Peyer's patch (tissue), 4 donors: ENCODE results near the gene WWC1. TPM values are rescaled to one million over a fixed set of nuclear protein-coding genes. Genes with fewer than 3 reads are reported as not detected.

ENCODE experiments used
- DNase-seq, 3 donors: peaks; one replicate each; pipeline ENCODE4 v3.0.0-alpha.2; 2017 to 2019
- H3K27ac ChIP-seq, 4 donors: fragments of 200-600 bp; sonication (generic); one replicate each; pipeline ENCODE4 v1.5.1; 2016 to 2019
- H3K27me3 ChIP-seq, 2 donors: fragments of 200-600 bp; sonication (generic); one replicate each; pipeline ENCODE4 v1.5.1; 2019
- H3K36me3 ChIP-seq, 3 donors: fragments of 200-600 bp; sonication (generic); one replicate each; pipeline ENCODE4 v1.5.1; 2016 to 2019
- H3K4me1 ChIP-seq, 4 donors: fragments of 200-600 bp; sonication (generic); one replicate each; pipeline ENCODE4 v1.5.1; 2016 to 2019
- H3K4me3 ChIP-seq, 4 donors: fragments of 200-600 bp; sonication (generic); 1 replicate in 3 of 4; 2 replicates in 1 of 4; pipeline ENCODE4 v1.5.1; 2016 to 2019; ENCODE audit warnings: mild to moderate bottlenecking in 1 of 4
- H3K9me3 ChIP-seq, 4 donors: fragments of 200-600 bp; sonication (generic); one replicate each; pipeline ENCODE4 v1.5.1; 2016 to 2019; ENCODE audit warnings: mild to moderate bottlenecking in 1 of 4
- CTCF ChIP-seq, 6 experiments: fragments of 450-650 bp in 4 of 6; fragments of 200-600 bp in 2 of 6; sonication (generic) in 1 of 6; IDR thresholded peaks; one replicate each; pipeline ENCODE4 v1.5.1; 2017 to 2019; ENCODE audit warnings: antibody characterized with exemption in 6 of 6, mild to moderate bottlenecking in 3 of 6, moderate library complexity in 1 of 6
- POLR2A ChIP-seq, 2 donors: fragments of 450-650 bp; IDR thresholded peaks; one replicate each; pipeline ENCODE4 v1.5.1; 2017; ENCODE audit warnings: antibody characterized with exemption in 2 of 2, mild to moderate bottlenecking in 2 of 2, moderate library complexity in 2 of 2
- total RNA-seq, 4 donors: library from RNA; depleted of rRNA; stranded (reverse); fragments of >200 nt; gene quantifications; one replicate each; pipeline ENCODE4 v1.1.0, GENCODE V29; 2016

Gene WWC1
- total RNA-seq, 4 donors from 2014 or later = 47.0 to 63.2 (median 52.8) TPM

GRCh38 chr5:168455201-168455600 lies 163.8 kb downstream of the WWC1 start:
- DNase-seq = no peak
- Histone ChIP-seq H3K9me3 (peaks cover 0 to 4% (median 0%) of the 10 kb centered on the region in 4 donors), H3K36me3 (peaks cover 0 to 12% (median 0%) of the 10 kb centered on the region in 3 donors), H3K4me3 (no peak overlapping the region), H3K4me1 (no peaks in the 10 kb centered on the region), H3K27me3 (no peaks in the 10 kb centered on the region), H3K27ac (no peak overlapping the region)
- TF ChIP-seq POLR2A (IDR thresholded peaks at IDR 0.05) (no peak), CTCF (IDR thresholded peaks at IDR 0.05) (no peak)

- no peaks in the 10 kb centered on the region for H3K4me1 ChIP-seq
- no peaks in the 10 kb centered on the region for H3K27me3 ChIP-seq
- peaks cover 0 to 16% (median 0%) of the 10 kb centered on the region in 3 donors for H3K36me3 ChIP-seq
- TF ChIP-seq POLR2A (IDR thresholded peaks at IDR 0.05) = no peak
- H3K27ac ChIP-seq = no peak overlapping the region
- DNase-seq = no peak
- no peak overlapping the region for H3K4me3 ChIP-seq
- H3K9me3 ChIP-seq = peaks cover 0 to 4% (median 0%) of the 10 kb centered on the region in 4 donors
These were observed 166.1 kb downstream of the WWC1 start for GRCh38 chr5:168457542-168457941.

- Histone ChIP-seq H3K4me1 (no peaks in the 10 kb centered on the region), H3K36me3 (peaks cover 0 to 17% (median 0%) of the 10 kb centered on the region in 3 donors), H3K4me3 (no peak overlapping the region), H3K27me3 (no peaks in the 10 kb centered on the region), H3K9me3 (peaks cover 0 to 4% (median 0%) of the 10 kb centered on the region in 4 donors), H3K27ac (no peak overlapping the region)
- no peak for DNase-seq
- TF ChIP-seq CTCF (IDR thresholded peaks at IDR 0.05) (no peak), POLR2A (IDR thresholded peaks at IDR 0.05) (no peak)
These were observed 169.2 kb downstream of the WWC1 start for GRCh38 chr5:168460606-168461005.

GRCh38 chr5:168463081-168463480 lies 171.6 kb downstream of the WWC1 start:
- TF ChIP-seq CTCF (IDR thresholded peaks at IDR 0.05) (no peak), POLR2A (IDR thresholded peaks at IDR 0.05) (no peak)
- no peaks in the 10 kb centered on the region for H3K4me1 ChIP-seq
- no peak overlapping the region for H3K4me3 ChIP-seq
- no peak overlapping the region for H3K27ac ChIP-seq
- no peak for DNase-seq
- no peaks in the 10 kb centered on the region for H3K9me3 ChIP-seq
- H3K36me3 ChIP-seq = peaks cover 0 to 17% (median 0%) of the 10 kb centered on the region in 3 donors
- no peaks in the 10 kb centered on the region for H3K27me3 ChIP-seq

GRCh38 chr5:168464214-168464613 lies 172.8 kb downstream of the WWC1 start:
- no peak for DNase-seq
- H3K27ac ChIP-seq = no peak overlapping the region
- no peaks in the 10 kb centered on the region for H3K4me1 ChIP-seq
- no peaks in the 10 kb centered on the region for H3K9me3 ChIP-seq
- H3K36me3 ChIP-seq = peaks cover 0 to 25% (median 0%) of the 10 kb centered on the region in 3 donors
- TF ChIP-seq CTCF (IDR thresholded peaks at IDR 0.05) (no peak), POLR2A (IDR thresholded peaks at IDR 0.05) (no peak)
- H3K4me3 ChIP-seq = no peak overlapping the region
- H3K27me3 ChIP-seq = no peaks in the 10 kb centered on the region

- Histone ChIP-seq H3K4me1 (no peaks in the 10 kb centered on the region), H3K27me3 (no peaks in the 10 kb centered on the region), H3K4me3 (no peak overlapping the region), H3K27ac (no peak overlapping the region), H3K9me3 (no peaks in the 10 kb centered on the region), H3K36me3 (peaks cover 0 to 25% (median 0%) of the 10 kb centered on the region in 3 donors)
- no peak for TF ChIP-seq POLR2A (IDR thresholded peaks at IDR 0.05)
- no peak for TF ChIP-seq CTCF (IDR thresholded peaks at IDR 0.05)
- no peak for DNase-seq
These were observed 173.2 kb downstream of the WWC1 start for GRCh38 chr5:168464641-168465040.
